OCI-LY1 (cell line): ENCODE measurements around the gene CIAO2A.

ENCODE experiments used
- H2AFZ ChIP-seq: fragments of 200-600 bp; sonication (generic), shearing (Covaris generic); 2 replicates; pipeline ENCODE4 v1.6.0; 2014; ENCODE audit warnings: antibody characterized with exemption, mild to moderate bottlenecking, low read length
- H3F3A ChIP-seq: fragments of 200-600 bp; sonication (generic), shearing (Covaris generic); 2 replicates; pipeline ENCODE4 v1.6.0; 2014; ENCODE audit warnings: mild to moderate bottlenecking, antibody characterized with exemption, low read length, moderate library complexity; ENCODE audit not compliant: insufficient read depth
- H3K27ac ChIP-seq: fragments of 200-600 bp; sonication (generic); 2 replicates; pipeline ENCODE4 v1.5.1; 2014; ENCODE audit warnings: low read length, mixed run types, mild to moderate bottlenecking, low read depth; ENCODE audit not compliant: poor library complexity, severe bottlenecking
- H3K27me3 ChIP-seq: fragments of 200-600 bp; sonication (generic); 2 replicates; pipeline ENCODE4 v1.6.0; 2014; ENCODE audit warnings: antibody characterized with exemption, mild to moderate bottlenecking, low read length, moderate library complexity; ENCODE audit not compliant: insufficient read depth
- H3K36me3 ChIP-seq: fragments of 200-600 bp; sonication (generic); 2 replicates; pipeline ENCODE4 v1.6.1; 2014; ENCODE audit warnings: mild to moderate bottlenecking, antibody characterized with exemption, low read length, moderate library complexity, mixed read lengths; ENCODE audit not compliant: insufficient read depth
- H3K4me1 ChIP-seq: fragments of 200-600 bp; sonication (generic); 2 replicates; pipeline ENCODE4 v1.5.1; 2014; ENCODE audit warnings: mild to moderate bottlenecking, low read length, moderate library complexity; ENCODE audit not compliant: insufficient read depth, severe bottlenecking
- H3K4me2 ChIP-seq: fragments of 200-600 bp; sonication (generic), shearing (Covaris generic); 2 replicates; pipeline ENCODE4 v1.6.1; 2014; ENCODE audit warnings: low read length
- H3K4me3 ChIP-seq: fragments of 200-600 bp; sonication (generic); 2 replicates; pipeline ENCODE4 v1.5.1; 2014; ENCODE audit warnings: low read length, low read depth, mild to moderate bottlenecking, mixed read lengths; ENCODE audit not compliant: poor library complexity, severe bottlenecking
- H3K79me2 ChIP-seq: fragments of 200-600 bp; shearing (Covaris generic); 2 replicates; pipeline ENCODE4 v1.6.1; 2016; ENCODE audit warnings: mixed run types, low read length, mixed read lengths; ENCODE audit not compliant: insufficient read depth
- H3K9ac ChIP-seq: fragments of 200-600 bp; sonication (generic), shearing (Covaris generic); 2 replicates; pipeline ENCODE4 v1.6.1; 2014; ENCODE audit warnings: mild to moderate bottlenecking, low read length, mixed read lengths
- H3K9me2 ChIP-seq: fragments of 200-600 bp; sonication (generic), shearing (Covaris generic); 2 replicates; pipeline ENCODE4 v1.6.1; 2014; ENCODE audit warnings: low read depth, mild to moderate bottlenecking, low read length, mixed read lengths
- H3K9me3 ChIP-seq: fragments of 200-600 bp; shearing (Covaris generic); 2 replicates; pipeline ENCODE4 v1.6.1; 2014; ENCODE audit warnings: low read length, mixed read lengths
- H4K20me1 ChIP-seq: fragments of 200-600 bp; sonication (generic), shearing (Covaris generic); 2 replicates; pipeline ENCODE4 v1.6.0; 2016; ENCODE audit warnings: mild to moderate bottlenecking, low read length; ENCODE audit not compliant: insufficient read depth
- EZH2 ChIP-seq: fragments of 200-600 bp; sonication (generic), shearing (Covaris generic); IDR thresholded peaks from 2 replicates; pipeline ENCODE4 v1.8.0; 2017; ENCODE audit warnings: borderline replicate concordance, mixed run types, mild to moderate bottlenecking, antibody characterized with exemption, low read length, moderate library complexity, mixed read lengths
- TF ChIP-seq, protein P1 (sequence below): fragments of 200-600 bp; sonication (generic), shearing (Covaris generic); IDR thresholded peaks from 2 replicates; pipeline ENCODE4 v1.5.1; 2017; ENCODE audit warnings: mild to moderate bottlenecking, antibody characterized with exemption, low read length, moderate library complexity, mixed read lengths

Gene CIAO2A

DNA sequence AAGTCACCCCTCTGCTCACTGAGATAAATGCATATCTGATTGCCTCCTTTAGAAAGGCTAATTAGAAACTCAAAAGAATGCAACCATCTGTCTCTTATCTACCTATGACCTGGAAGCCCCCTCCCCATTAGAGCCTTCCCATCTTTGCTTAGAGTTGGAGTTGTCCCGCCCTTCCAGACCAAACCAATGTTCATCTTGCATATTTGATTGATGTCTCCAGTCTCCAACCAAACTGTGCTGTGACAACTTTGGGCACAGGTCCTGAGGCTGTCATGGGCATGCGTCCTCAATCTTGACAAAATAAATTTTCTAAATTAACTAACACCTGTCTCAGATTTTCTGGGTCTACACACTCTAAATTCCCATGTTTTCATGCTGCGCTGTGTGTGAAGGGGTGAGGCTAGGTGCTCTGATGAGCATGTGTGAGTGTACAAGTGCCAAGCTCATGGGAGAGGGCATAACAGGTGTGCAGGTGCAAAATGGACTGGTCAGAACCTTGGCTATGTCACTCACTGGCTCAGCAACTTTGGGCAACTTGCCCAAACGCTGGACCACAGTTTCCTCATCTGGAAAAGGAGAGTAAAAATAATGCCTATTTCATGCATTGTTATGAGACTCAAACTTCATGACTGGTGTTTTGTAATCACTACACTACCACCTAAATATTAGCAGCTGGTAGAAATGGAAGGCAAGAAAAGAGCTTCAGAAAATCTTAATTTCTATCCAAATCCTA lies 54.6 kb downstream of the CIAO2A start:
- H3K4me1 ChIP-seq, result peaks cover 11% of the 10 kb centered on the region
- H3K9me3 ChIP-seq, result no peaks in the 10 kb centered on the region
- H2AFZ ChIP-seq, result no peak overlapping the region
- H3K9ac ChIP-seq, result no peak overlapping the region
- no peak for TF ChIP-seq EZH2
- no peak overlapping the region for H3K4me3 ChIP-seq
- no peak overlapping the region for H3K27ac ChIP-seq
- H4K20me1 ChIP-seq, result no peaks in the 10 kb centered on the region
- peaks cover 11% of the 10 kb centered on the region; the same call in 1 of the 2 replicates for H3K36me3 ChIP-seq
- H3F3A ChIP-seq, result no peaks in the 10 kb centered on the region
- H3K4me2 ChIP-seq, result no peak overlapping the region
- H3K9me2 ChIP-seq, result no peaks in the 10 kb centered on the region
- no peaks in the 10 kb centered on the region for H3K79me2 ChIP-seq
- H3K27me3 ChIP-seq, result no peaks in the 10 kb centered on the region

DNA sequence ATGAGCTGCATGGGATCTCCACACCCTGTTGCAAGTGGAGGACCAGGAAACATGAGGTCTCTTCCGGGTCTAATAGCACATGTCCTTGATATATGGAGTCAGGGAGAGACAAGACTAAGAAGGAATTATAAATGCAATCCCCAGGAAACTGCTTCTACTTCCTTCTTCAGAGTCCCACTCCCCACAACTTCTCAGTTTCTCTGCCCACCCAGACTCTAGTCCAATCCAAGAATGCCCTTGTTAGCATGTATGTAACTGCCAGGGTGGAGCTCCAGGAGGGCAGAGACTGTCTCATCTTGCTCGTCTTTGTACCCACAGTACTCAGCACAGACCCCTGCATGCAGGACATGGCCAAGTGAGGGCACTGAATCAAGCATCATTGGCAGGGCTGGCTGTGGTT lies 55.7 kb downstream of the CIAO2A start:
- Histone ChIP-seq H3K27me3 (no peaks in the 10 kb centered on the region), H3K4me1 (peaks cover 18% of the 10 kb centered on the region), H2AFZ (no peak overlapping the region), H4K20me1 (no peaks in the 10 kb centered on the region), H3K4me2 (no peak overlapping the region), H3K79me2 (no peaks in the 10 kb centered on the region), H3K9me2 (no peaks in the 10 kb centered on the region), H3K27ac (no peak overlapping the region), H3K4me3 (no peak overlapping the region), H3K9me3 (no peaks in the 10 kb centered on the region), H3F3A (no peaks in the 10 kb centered on the region), H3K9ac (no peak overlapping the region), H3K36me3 (peaks cover 11% of the 10 kb centered on the region; the same call in 1 of the 2 replicates)
- no peak for TF ChIP-seq EZH2
- TF ChIP-seq, protein P1, sequence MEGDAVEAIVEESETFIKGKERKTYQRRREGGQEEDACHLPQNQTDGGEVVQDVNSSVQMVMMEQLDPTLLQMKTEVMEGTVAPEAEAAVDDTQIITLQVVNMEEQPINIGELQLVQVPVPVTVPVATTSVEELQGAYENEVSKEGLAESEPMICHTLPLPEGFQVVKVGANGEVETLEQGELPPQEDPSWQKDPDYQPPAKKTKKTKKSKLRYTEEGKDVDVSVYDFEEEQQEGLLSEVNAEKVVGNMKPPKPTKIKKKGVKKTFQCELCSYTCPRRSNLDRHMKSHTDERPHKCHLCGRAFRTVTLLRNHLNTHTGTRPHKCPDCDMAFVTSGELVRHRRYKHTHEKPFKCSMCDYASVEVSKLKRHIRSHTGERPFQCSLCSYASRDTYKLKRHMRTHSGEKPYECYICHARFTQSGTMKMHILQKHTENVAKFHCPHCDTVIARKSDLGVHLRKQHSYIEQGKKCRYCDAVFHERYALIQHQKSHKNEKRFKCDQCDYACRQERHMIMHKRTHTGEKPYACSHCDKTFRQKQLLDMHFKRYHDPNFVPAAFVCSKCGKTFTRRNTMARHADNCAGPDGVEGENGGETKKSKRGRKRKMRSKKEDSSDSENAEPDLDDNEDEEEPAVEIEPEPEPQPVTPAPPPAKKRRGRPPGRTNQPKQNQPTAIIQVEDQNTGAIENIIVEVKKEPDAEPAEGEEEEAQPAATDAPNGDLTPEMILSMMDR, result no peak

DNA sequence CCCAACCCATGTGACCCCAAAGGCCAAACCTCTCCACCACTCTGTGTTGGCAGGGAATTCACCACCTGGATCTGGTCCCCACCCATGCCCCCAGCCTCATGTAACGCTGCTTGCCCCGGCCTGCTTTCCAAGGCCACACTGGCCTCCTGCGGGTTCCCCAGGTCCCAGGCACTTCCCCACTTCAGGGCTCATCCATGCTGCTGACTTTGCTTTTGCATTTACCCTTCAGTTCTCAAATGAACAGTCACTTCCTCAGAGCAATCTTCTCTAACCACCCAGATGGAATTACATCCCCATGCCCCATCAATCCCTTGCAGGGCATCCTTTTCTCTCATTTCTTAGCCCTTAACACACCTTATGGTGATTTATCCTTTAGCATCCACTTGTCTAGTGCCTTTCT lies 56.5 kb downstream of the CIAO2A start:
- Histone ChIP-seq H3K27ac (no peak overlapping the region), H3F3A (no peaks in the 10 kb centered on the region), H3K79me2 (no peaks in the 10 kb centered on the region), H3K36me3 (peaks cover 11% of the 10 kb centered on the region; the same call in 1 of the 2 replicates), H4K20me1 (no peaks in the 10 kb centered on the region), H3K4me2 (no peak overlapping the region), H3K9me3 (no peaks in the 10 kb centered on the region), H3K9ac (no peak overlapping the region), H3K9me2 (no peaks in the 10 kb centered on the region), H2AFZ (no peak overlapping the region), H3K4me1 (peaks cover 25% of the 10 kb centered on the region), H3K4me3 (no peak overlapping the region), H3K27me3 (no peaks in the 10 kb centered on the region)
- TF ChIP-seq EZH2, result no peak
- TF ChIP-seq, protein P1, result no peak

DNA sequence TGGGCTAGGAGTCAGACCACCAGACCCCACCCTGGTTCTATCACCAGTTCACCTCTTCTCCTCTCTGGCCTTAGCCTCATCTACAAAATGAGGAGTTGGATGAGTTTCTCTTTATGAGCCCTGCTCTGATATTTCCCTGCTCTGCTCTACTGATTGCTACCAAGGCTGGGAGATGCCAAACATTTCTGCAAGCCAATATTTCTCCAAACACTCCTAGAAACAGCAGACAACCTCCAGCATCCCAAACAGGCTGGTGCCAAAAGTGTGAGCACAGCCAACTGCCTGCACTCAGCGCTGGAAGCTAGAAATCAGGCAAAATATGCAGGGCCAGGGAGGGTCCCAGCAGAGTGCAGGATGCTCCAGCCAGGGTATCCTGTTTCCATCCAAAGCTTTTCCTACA lies 58.1 kb downstream of the CIAO2A start:
- TF ChIP-seq, protein P1, result no peak
- TF ChIP-seq EZH2, result no peak
- Histone ChIP-seq H3K9me2 (no peaks in the 10 kb centered on the region), H3K27me3 (no peaks in the 10 kb centered on the region), H3F3A (no peaks in the 10 kb centered on the region), H3K9me3 (no peaks in the 10 kb centered on the region), H3K79me2 (no peaks in the 10 kb centered on the region), H3K4me3 (no peak overlapping the region), H3K36me3 (peaks cover 17% of the 10 kb centered on the region; the same call in 1 of the 2 replicates), H3K4me1 (peaks cover 25% of the 10 kb centered on the region), H2AFZ (no peak overlapping the region), H3K9ac (no peak overlapping the region), H3K27ac (no peak overlapping the region), H3K4me2 (no peak overlapping the region), H4K20me1 (no peaks in the 10 kb centered on the region)
